GM19463 (cell line): ENCODE data around the gene CTSE.

Experiments
- ATAC-seq: cut with Tn5 transposase; IDR thresholded peaks from one replicate; pipeline ENCODE4 v1.9.1; 2021; ENCODE audit warnings: mild to moderate bottlenecking, moderate library complexity; ENCODE audit not compliant: unreplicated experiment

Gene CTSE

DNA sequence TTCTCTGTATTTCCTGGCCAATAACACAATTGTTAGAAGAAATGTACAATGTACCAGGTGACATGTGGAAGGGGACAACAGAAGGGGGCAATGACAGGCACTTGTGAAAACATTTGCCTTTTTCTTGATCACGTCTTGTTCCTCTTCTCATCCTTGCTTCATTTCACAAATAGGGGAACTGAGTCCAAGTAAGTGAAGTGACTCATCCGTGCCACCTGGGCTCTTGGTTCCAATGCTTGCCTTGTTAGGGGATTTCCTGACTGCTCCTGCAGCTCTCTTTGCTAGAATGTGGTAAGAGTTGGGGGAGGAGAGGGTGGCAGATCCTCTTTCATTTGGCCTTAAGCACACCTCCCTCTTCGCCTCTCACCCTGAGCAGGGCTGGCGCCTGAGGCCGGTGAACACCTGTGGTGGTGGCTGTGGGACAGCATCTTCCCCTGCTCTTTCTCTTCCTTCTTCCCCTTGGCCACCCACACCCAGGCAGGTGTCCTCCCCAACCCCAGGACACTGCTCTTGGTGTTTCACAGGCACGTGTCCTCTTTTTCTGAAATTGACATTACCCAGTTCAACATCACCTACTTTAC lies 27.1 kb upstream of the CTSE start:
- ATAC-seq = peak; percentile 82

GRCh38 chr1:206049919-206050600 lies 26.4 kb upstream of the CTSE start:
- ATAC-seq = no peak

GRCh38 chr1:206049293-206049692 lies 25.6 kb upstream of the CTSE start:
- peak; percentile 36 for ATAC-seq

DNA sequence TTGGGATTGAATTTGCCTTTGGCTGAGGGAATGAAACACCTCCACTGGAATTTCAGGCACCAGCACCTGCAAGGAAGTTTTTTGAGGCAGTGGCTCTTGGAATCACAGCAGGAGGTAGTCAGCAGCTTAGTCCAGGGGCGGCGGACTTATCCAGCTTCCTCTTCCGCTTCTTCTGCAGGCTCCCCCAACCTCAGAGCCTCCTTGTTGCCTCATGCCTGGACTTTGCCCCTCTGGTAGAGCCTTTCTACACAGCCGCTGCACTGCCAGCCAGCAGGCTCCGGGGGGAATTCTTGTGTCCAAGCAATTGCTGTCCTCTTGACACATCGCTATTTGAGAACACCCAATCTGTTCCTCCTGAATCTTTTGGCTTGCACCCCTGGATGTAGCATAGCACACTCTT lies 24.9 kb upstream of the CTSE start:
- no peak for ATAC-seq

DNA sequence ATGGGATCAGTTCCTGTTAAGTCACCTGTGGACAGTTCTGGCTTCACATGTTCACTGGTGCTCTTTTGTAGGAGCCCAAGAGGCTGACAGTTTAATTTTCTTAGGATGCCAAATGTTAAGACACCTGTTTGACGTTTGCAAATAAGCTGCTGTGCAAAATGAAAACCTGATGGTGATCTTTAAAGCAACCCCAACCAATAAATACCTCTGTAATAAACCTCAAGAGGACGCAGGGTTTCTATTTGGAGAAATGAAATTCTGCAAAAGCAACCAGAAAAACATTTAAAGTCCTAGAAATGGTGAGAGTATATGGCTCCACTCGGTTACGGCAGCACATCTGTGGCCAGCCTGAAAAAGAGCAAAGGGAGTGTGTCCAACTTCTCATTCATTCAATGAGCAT lies 23.6 kb upstream of the CTSE start:
- ATAC-seq = no peak

- ATAC-seq = peak; percentile 70
These were observed 17.9 kb upstream of the CTSE start for GRCh38 chr1:206041640-206042039.

DNA sequence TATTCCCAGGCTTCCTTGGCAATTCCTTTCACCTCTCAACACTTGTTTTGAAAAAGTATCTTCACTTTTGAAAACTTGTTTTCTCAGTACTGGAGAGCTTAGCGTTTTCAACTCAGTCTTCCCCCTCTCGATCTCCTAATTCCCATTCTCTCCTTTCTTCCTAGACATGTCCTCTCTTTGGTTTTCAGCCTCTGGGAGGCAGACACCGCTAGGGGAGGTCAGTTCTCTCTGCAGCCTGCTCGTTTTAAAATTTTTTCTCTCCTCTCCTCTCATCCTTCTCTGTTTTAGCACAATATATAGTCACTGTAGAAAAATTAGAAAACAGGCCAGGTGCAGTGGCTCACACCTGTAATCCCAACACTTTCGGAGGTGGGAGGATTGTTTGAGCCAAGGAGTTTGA lies 16.6 kb upstream of the CTSE start:
- ATAC-seq = no peak

GRCh38 chr1:206039046-206039973 lies 15.6 kb upstream of the CTSE start:
- ATAC-seq = no peak

GRCh38 chr1:206037581-206037980 lies 13.9 kb upstream of the CTSE start:
- no peak for ATAC-seq

DNA sequence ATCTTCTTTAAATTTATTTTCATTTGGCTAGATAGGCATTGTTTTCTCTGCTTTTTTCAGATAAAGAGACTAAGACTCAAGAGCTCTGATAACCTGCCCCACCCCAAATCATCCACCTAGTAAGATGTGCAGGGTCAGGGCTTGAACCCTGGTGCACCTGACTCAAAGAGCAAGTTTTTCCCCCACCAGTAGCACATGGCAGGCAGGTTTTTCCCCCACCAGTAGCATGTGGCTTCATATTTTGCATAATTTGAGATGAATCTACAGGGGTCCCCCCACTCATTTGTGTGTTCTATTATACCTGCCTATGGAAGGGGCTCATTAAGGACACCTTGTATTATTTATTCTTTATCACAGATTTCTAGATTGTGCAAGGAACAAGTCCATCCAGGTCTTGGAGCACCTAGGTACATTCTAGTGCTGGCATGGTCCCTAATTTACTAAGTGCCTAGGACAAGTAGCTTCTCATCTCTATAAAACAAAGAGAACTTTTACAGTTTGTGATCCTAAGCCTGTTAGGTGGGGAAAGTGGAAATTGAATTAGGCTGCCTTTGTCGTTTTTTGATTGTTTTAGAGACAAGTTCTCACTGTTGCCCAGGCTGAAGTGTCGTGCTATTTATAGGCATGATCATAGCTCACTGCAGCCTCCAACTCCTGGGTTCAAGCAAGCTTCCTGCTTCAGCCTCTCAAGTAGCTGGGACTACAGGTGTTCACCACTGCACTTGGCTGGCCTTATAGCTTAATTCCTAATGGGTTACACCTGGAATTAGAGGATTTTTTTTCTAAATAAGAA lies 13.2 kb upstream of the CTSE start:
- ATAC-seq = no peak

GRCh38 chr1:206035027-206035426 lies 11.3 kb upstream of the CTSE start:
- no peak for ATAC-seq

DNA sequence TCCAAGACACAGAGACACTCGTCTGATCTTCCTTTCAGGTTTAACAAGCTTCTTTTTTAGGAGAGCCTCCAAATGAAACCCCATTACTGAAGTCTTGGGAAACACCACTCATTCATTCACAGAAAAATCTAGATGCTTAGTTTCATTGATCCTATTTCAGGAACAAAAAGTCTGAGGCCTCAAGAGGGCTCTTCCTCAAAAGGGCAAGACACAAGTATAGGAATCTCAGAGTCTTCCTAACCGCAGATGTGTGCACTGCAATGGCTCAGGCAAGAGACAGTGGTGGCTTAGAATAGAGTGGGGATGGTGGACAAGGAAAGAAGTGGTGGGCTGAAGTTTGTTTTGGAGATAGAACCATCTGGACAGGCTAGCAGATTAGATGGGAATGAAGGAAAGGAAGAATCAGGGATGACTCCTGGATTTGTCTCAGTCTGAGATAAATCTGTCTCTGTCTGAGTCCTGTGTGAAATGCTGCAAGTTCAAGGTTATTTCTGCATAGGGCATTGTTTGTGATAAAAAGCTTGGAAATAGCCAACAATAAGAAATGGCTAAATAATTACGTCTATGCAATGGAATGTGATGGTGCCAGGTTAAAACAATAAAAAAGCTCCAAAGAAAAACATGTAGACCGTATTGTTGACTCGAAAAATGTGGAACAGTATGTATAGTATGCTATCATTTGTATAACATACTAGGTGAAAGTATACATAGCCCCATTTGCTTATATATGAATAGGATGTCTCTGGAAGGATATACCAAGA lies 8.9 kb upstream of the CTSE start:
- ATAC-seq = no peak

GRCh38 chr1:206030714-206031113 lies 7.0 kb upstream of the CTSE start:
- peak; percentile 82 for ATAC-seq

DNA sequence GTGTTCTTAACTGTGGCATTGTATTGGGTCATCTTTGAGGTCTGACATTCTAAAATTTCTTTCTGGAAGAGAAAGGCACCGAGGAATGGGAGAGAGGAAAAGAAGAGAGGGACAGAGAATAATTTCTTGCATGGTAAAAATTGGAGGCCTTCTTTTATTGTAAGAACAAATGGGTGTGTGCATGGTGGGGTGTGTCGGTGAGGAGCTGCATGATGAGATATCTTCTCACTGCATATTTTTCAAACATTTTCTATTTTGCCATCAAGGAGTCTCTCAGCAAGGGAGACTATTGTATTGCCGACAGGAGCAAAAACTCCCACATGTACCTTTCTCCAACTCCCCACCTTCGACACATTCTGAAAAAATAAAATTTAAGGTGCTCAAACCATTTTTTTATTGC lies 6.5 kb upstream of the CTSE start:
- ATAC-seq = no peak

DNA sequence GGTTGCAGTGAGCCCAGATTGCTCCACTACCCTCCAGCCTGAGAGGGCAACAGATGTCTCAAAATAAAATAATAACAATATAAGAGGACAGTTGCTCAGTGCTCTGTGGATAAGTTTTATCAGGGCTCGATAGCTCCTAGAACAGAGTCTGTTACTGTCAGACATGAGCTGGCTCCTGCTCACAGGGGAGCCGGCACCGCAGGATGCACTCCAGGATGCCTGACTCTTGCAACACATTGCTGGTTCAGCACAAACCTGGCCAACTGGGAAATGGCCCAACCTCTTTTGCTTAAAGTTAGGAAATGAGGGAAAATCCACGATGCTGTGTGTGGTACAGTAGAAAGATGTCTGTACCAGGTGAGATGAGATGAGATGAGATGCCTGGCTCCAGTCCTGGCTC lies 5.8 kb upstream of the CTSE start:
- ATAC-seq = no peak

DNA sequence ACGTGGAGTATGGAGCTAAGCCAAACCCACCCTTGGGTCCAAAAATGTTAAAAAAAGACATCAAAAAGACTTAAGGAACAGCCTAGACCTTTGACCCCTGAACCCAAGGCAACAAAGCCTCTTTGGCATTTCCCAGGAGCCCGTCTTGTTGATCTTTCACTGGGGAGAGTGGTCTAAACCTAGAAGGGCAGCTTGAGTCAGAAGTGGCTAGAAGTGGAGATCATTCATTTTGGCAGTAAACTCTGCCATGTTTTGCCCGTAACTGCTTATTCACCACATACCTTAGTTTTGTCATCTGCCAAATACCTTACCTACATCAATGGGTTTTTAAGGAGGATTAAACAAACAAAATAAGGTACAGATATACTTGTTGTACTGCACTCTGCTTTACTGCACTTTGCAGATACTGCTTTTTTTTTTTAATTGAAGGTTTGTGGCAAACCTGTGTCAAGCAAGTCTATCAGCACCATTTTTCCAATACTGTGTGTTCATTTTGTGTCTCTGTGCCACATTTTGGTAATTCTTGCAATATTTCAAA lies 1.7 kb upstream of the CTSE start:
- no peak for ATAC-seq

DNA sequence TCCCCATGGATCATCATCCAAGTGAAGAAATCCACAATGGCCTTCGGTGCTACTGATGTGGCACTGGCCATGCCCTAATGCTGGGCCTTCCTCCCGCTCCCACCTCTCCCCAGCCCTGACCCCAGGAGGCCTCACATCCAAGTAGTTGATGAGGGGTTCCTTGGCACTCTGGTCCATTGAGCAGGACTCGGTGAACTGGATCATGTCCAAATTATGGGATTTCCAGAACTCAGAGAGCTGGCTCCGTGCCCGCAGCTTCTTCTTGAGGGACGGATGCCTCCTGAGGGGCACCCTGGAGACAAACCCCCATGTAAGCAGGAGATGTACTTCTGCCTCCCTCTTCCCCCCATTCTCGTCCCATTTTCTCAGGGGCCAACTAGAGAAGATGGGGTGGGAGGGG lies 929 bp downstream of the CTSE start:
- no peak for ATAC-seq

GRCh38 chr1:206021626-206022365 lies 1.9 kb downstream of the CTSE start:
- no peak for ATAC-seq

DNA sequence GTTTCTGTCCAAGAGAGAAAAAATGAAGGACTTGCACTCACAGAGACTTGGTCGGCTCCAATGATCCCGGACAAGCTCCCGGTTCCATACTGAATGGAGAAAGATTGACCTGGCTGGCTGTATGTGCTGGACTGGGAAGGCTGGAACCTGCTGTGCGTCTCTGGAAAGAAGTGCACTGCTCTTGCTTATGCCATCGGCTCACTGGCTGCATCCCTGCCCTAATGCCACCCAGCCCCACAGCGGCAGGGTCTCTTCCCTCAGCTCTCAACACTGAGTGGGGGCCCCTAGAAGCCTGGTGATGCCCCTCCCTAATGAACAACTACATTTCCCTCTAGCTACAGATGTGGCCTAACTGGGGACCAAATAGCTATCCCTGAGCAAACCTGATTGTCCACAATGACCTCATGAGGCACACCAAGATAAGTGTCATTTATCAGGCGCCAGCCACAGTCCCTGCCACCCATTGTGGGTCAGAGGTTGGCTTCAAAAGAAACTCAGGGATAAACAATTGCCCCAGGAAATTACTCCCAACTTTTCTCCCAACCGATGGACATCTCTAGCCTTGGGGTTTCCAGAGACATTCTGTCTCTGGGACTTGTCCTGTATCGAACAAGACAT lies 2.6 kb downstream of the CTSE start:
- no peak for ATAC-seq
